Esophagus (tissue), 2 donors: Measurements from ENCODE around the gene ADGRD1. TPM values are rescaled to one million over a fixed set of nuclear protein-coding genes. Genes with fewer than 3 reads are reported as not detected.

Source experiments
- H3K27ac ChIP-seq, 2 donors: one replicate each; pipeline ENCODE4 v1.5.1; 2013; ENCODE audit warnings: low read depth in 2 of 2, mild to moderate bottlenecking in 2 of 2, inconsistent platforms in 1 of 2, low read length in 1 of 2, moderate library complexity in 1 of 2
- H3K27me3 ChIP-seq, 2 donors: one replicate each; pipeline ENCODE4 v1.6.1; 2013; ENCODE audit warnings: low read length in 2 of 2, control low read depth in 1 of 2, mild to moderate bottlenecking in 1 of 2; ENCODE audit not compliant: insufficient read depth in 2 of 2, control insufficient read depth in 1 of 2
- H3K36me3 ChIP-seq, 2 donors: one replicate each; pipeline ENCODE4 v1.6.1; 2013; ENCODE audit warnings: low read length in 1 of 2; ENCODE audit not compliant: control insufficient read depth in 2 of 2, insufficient read depth in 2 of 2
- H3K4me1 ChIP-seq, 2 donors: one replicate each; pipeline ENCODE4 v1.6.1; 2013; ENCODE audit warnings: low read length in 1 of 2; ENCODE audit not compliant: control insufficient read depth in 2 of 2, insufficient read depth in 2 of 2
- H3K4me3 ChIP-seq, 2 donors: one replicate each; pipeline ENCODE4 v1.5.1; 2013; ENCODE audit warnings: low read length in 2 of 2, mild to moderate bottlenecking in 2 of 2, low read depth in 1 of 2, moderate library complexity in 1 of 2
- H3K9me3 ChIP-seq, 2 donors: one replicate each; pipeline ENCODE4 v1.6.1; 2013; ENCODE audit warnings: mild to moderate bottlenecking in 2 of 2, low read depth in 1 of 2, low read length in 1 of 2, moderate library complexity in 1 of 2; ENCODE audit not compliant: control insufficient read depth in 2 of 2, insufficient read depth in 1 of 2
- WGBS, 2 donors: extraction: QIAGEN DNeasy Blood & Tissue Kit; methylation state at CpG; one replicate each; pipeline ENCODE4 v1.1.7; 2013; 5-methylcytosine and 5-hydroxymethylcytosine counted together
- polyA plus RNA-seq, 2 donors: library from polyadenylated mRNA; stranded (reverse); fragments of 200-250 nt; gene quantifications; one replicate each; pipeline ENCODE4 v1.2.3, GENCODE V29; 2013
- donor health status: healthy with polysubstance abuse.
- donor health status: Bipolar disorder and iron deficiency.

ADGRD1 gene
- polyA plus RNA-seq, 2 donors = 2.1 to 2.9 TPM

- no peak overlapping the region for H3K4me3 ChIP-seq
- WGBS, 2 donors = 78 to 79% methylated on average over 11 of the region's 11 CpGs
- no peaks in the 10 kb centered on the region for H3K36me3 ChIP-seq
- no peak overlapping the region for H3K27ac ChIP-seq
- peaks cover 0 to 7% of the 10 kb centered on the region in 2 donors for H3K4me1 ChIP-seq
- H3K27me3 ChIP-seq = no peaks in the 10 kb centered on the region
- no peaks in the 10 kb centered on the region for H3K9me3 ChIP-seq
These were observed 71.5 kb downstream of the ADGRD1 start for GRCh38 chr12:131025234-131025633.

- Histone ChIP-seq H3K27ac (no peak overlapping the region), H3K4me3 (no peak overlapping the region), H3K9me3 (no peaks in the 10 kb centered on the region), H3K4me1 (peaks cover 0 to 7% of the 10 kb centered on the region in 2 donors), H3K27me3 (no peaks in the 10 kb centered on the region), H3K36me3 (no peaks in the 10 kb centered on the region)
- WGBS, 2 donors = 78 to 85% methylated on average over 23 of the region's 23 CpGs
These were observed 72.4 kb downstream of the ADGRD1 start for GRCh38 chr12:131025939-131026702.

- H3K4me3 ChIP-seq = no peak overlapping the region
- 81 to 85% methylated on average over 11 of the region's 11 CpGs for WGBS, 2 donors
- no peaks in the 10 kb centered on the region for H3K27me3 ChIP-seq
- peaks cover 0 to 7% of the 10 kb centered on the region in 2 donors for H3K4me1 ChIP-seq
- no peak overlapping the region for H3K27ac ChIP-seq
- H3K9me3 ChIP-seq = no peaks in the 10 kb centered on the region
- no peaks in the 10 kb centered on the region for H3K36me3 ChIP-seq
These were observed 73.0 kb downstream of the ADGRD1 start for GRCh38 chr12:131026754-131027153.

- Histone ChIP-seq H3K36me3 (no peaks in the 10 kb centered on the region), H3K4me1 (peaks cover 0 to 7% of the 10 kb centered on the region in 2 donors), H3K4me3 (no peak overlapping the region), H3K9me3 (no peaks in the 10 kb centered on the region), H3K27me3 (no peaks in the 10 kb centered on the region), H3K27ac (no peak overlapping the region)
- 74 to 83% methylated on average over 9 of the region's 9 CpGs for WGBS, 2 donors
These were observed 73.6 kb downstream of the ADGRD1 start for GRCh38 chr12:131027264-131027663.

GRCh38 chr12:131027876-131028586 is 74.3 kb downstream of the ADGRD1 start:
- no peak overlapping the region for H3K4me3 ChIP-seq
- WGBS, 2 donors = 74 to 79% methylated on average over 20 of the region's 20 CpGs
- peaks cover 0 to 7% of the 10 kb centered on the region in 2 donors for H3K4me1 ChIP-seq
- H3K27me3 ChIP-seq = no peaks in the 10 kb centered on the region
- H3K9me3 ChIP-seq = no peaks in the 10 kb centered on the region
- no peaks in the 10 kb centered on the region for H3K36me3 ChIP-seq
- H3K27ac ChIP-seq = no peak overlapping the region

GRCh38 chr12:131028587-131029338 is 75.1 kb downstream of the ADGRD1 start:
- Histone ChIP-seq H3K4me1 (peaks cover 0 to 7% of the 10 kb centered on the region in 2 donors), H3K4me3 (no peak overlapping the region), H3K9me3 (no peaks in the 10 kb centered on the region), H3K27ac (no peak overlapping the region), H3K27me3 (no peaks in the 10 kb centered on the region), H3K36me3 (no peaks in the 10 kb centered on the region)
- 60 to 74% methylated on average over 29 of the region's 29 CpGs for WGBS, 2 donors

- H3K9me3 ChIP-seq = no peaks in the 10 kb centered on the region
- WGBS, 2 donors = 91 to 93% methylated on average over 35 of the region's 35 CpGs
- no peaks in the 10 kb centered on the region for H3K36me3 ChIP-seq
- peaks cover 0 to 2% of the 10 kb centered on the region in 2 donors for H3K27me3 ChIP-seq
- peaks cover 0 to 15% of the 10 kb centered on the region in 2 donors for H3K4me1 ChIP-seq
- H3K27ac ChIP-seq = no peak overlapping the region
- no peak overlapping the region for H3K4me3 ChIP-seq
These were observed 77.0 kb downstream of the ADGRD1 start for GRCh38 chr12:131030472-131031328.

GRCh38 chr12:131032082-131032750 is 78.5 kb downstream of the ADGRD1 start:
- Histone ChIP-seq H3K36me3 (no peaks in the 10 kb centered on the region), H3K9me3 (no peaks in the 10 kb centered on the region), H3K27ac (no peak overlapping the region), H3K4me1 (peaks cover 0 to 12% of the 10 kb centered on the region in 2 donors), H3K4me3 (no peak overlapping the region), H3K27me3 (peaks cover 0 to 2% of the 10 kb centered on the region in 2 donors)
- 80 to 86% methylated on average over 28 of the region's 28 CpGs for WGBS, 2 donors
